Erythroblast (primary cell): ENCODE results near the gene RYR2.

Experiments
- GATA1 ChIP-seq: IDR thresholded peaks from 2 replicates; pipeline ENCODE4 v1.6.1; 2011; ENCODE audit warnings: low read depth, mild to moderate bottlenecking, control low read depth, low read length, moderate library complexity
- POLR2A ChIP-seq: IDR thresholded peaks from 2 replicates; pipeline ENCODE4 v1.6.1; 2011; ENCODE audit warnings: mild to moderate bottlenecking, low read length

DNA sequence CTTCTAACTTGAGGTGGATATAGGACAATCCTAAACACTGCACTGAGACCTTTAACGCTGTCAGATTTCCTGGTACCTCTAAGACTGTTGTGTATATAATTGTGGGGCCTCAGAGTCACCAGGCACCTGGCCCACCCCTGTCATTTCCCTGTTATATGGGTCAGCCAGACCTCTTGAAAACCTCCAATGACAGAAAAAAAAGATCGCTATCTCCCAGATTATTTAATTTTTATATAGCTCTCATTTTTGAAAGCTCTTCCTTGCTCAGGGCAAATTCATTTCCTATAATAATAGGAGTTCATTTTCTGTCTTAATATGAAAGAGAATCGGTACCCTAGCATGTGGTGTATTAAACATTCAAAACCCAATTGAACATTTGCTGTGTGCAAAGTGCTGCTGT is 792.1 kb downstream of the RYR2 start:
- TF ChIP-seq GATA1 (no peak), POLR2A (no peak)
